K562 (cell line): Measurements from ENCODE around the gene TRIM31. TPM values are rescaled to one million over a fixed set of nuclear protein-coding genes. Genes with fewer than 3 reads are reported as not detected.

Source experiments
- ATAC-seq: fragments of 200-7000 bp; cut with Tn5 transposase; 3 replicates; pipeline ENCODE4 v1.9.1; 2020; ENCODE audit warnings: moderate library complexity
- BruUV-seq: library from RNA; stranded (reverse); fragments of 400-500 nt; replicated peaks from 2 replicates; lab custom pipeline; 2021; lab: Mats Ljungman, UMichigan
- CTCF ChIA-PET: fragments of 300-600 bp; formaldehyde crosslinking; extraction: SDS; loops from one replicate; lab custom pipeline; 2021; ENCODE audit warnings: low intra/inter-chr PET ratio; lab: Yijun Ruan, JAX
- POLR2A ChIA-PET: fragments of 300-600, 350-650 bp; sonication (Branson Sonifier 250); formaldehyde crosslinking; extraction: SDS; loops from one replicate; lab custom pipeline; 2021; ENCODE audit warnings: antibody characterized with exemption, inconsistent platforms; lab: Yijun Ruan, JAX
- DNase-seq, 4 experiments: peaks; one replicate each; pipeline versions ENCODE4 v3.0.0 to v3.0.0-alpha.2; 2011 to 2018; ENCODE audit warnings: low spot score in 3 of 4, mixed read lengths in 3 of 4; ENCODE audit errors: extremely low read depth in 1 of 4
- FAIRE-seq: peaks from 2 replicates; lab custom pipeline; 2011; peaks lifted over from hg19 to GRCh38; lab: Jason Lieb, UNC
- H2AFZ ChIP-seq: 2 replicates; pipeline ENCODE4 v1.6.0; 2011; ENCODE audit warnings: low read depth, low read length, control low read depth, inconsistent platforms
- H3K27ac ChIP-seq: fragments of 200-600 bp; 3 replicates; pipeline ENCODE4 v1.8.0; 2011; ENCODE audit warnings: low read depth, mild to moderate bottlenecking, control low read depth, inconsistent platforms, low read length, moderate library complexity, mixed read lengths; ENCODE audit errors: extremely low read depth
- H3K27me3 ChIP-seq, 2 experiments: fragments of 300-600 bp in 1 of 2; 2 replicates in 1 of 2; 3 replicates in 1 of 2; pipeline versions ENCODE4 v1.6.0 to v1.8.0; 2011; ENCODE audit warnings: inconsistent platforms in 2 of 2, low read length in 2 of 2, mild to moderate bottlenecking in 1 of 2, mixed read lengths in 1 of 2, moderate library complexity in 1 of 2; ENCODE audit not compliant: control insufficient read depth in 2 of 2, insufficient read depth in 2 of 2
- H3K36me3 ChIP-seq: fragments of 300-600 bp; 3 replicates; pipeline ENCODE4 v1.8.0; 2011; ENCODE audit warnings: mild to moderate bottlenecking, low read length, inconsistent platforms; ENCODE audit not compliant: control insufficient read depth, insufficient read depth
- H3K4me1 ChIP-seq, 2 experiments: fragments of 200-600 bp in 1 of 2; replicated peaks in 1 of 2; 2 replicates in 1 of 2; 3 replicates in 1 of 2; pipeline versions ENCODE4 v1.5.1 to v1.8.0; 2011; ENCODE audit warnings: inconsistent platforms in 2 of 2, low read length in 2 of 2, mild to moderate bottlenecking in 1 of 2, mixed read lengths in 1 of 2, moderate library complexity in 1 of 2; ENCODE audit not compliant: control insufficient read depth in 2 of 2, insufficient read depth in 2 of 2
- H3K4me2 ChIP-seq: 2 replicates; pipeline ENCODE4 v1.6.1; 2011; ENCODE audit warnings: low read length, control low read depth, inconsistent platforms, mixed read lengths; ENCODE audit not compliant: insufficient read depth
- H3K4me3 ChIP-seq: fragments of 200-600 bp; sonication (generic), shearing (Covaris generic); 2 replicates; pipeline ENCODE4 v1.5.1; 2016; ENCODE audit warnings: control low read depth, inconsistent platforms
- H3K79me2 ChIP-seq: fragments of 200-600 bp; 3 replicates; pipeline ENCODE4 v1.8.0; 2011; ENCODE audit warnings: low read length, inconsistent platforms; ENCODE audit not compliant: control insufficient read depth, insufficient read depth
- H3K9ac ChIP-seq, 2 experiments: 2 replicates each; pipeline versions ENCODE4 v1.6.0 to v1.6.1; 2011; ENCODE audit warnings: low read depth in 2 of 2, low read length in 2 of 2, control low read depth in 1 of 2, inconsistent platforms in 1 of 2, mild to moderate bottlenecking in 1 of 2, mixed read lengths in 1 of 2; ENCODE audit not compliant: insufficient read depth in 1 of 2
- H3K9me1 ChIP-seq: one replicate; pipeline ENCODE4 v1.6.0; 2011; ENCODE audit warnings: inconsistent platforms, mild to moderate bottlenecking, low read length, moderate library complexity; ENCODE audit not compliant: control insufficient read depth, insufficient read depth
- H3K9me3 ChIP-seq: replicated peaks from 2 replicates; pipeline ENCODE4 v1.5.1; 2011; ENCODE audit warnings: low read depth, low read length, inconsistent platforms; ENCODE audit not compliant: control insufficient read depth, insufficient read depth
- H4K20me1 ChIP-seq: replicated peaks from 2 replicates; pipeline ENCODE4 v1.6.1; 2011; ENCODE audit warnings: low read length, inconsistent platforms, mixed read lengths; ENCODE audit not compliant: control insufficient read depth, insufficient read depth
- ATF1 ChIP-seq, 2 experiments: fragments of 450-650 bp in 1 of 2; IDR thresholded peaks; 2 replicates each; pipeline ENCODE4 v1.6.1; 2016; ENCODE audit warnings: missing compliant biosample characterization in 1 of 2, missing genetic modification characterization in 1 of 2
- BCOR ChIP-seq: fragments of 450-650 bp; IDR thresholded peaks from 2 replicates; pipeline ENCODE4 v1.6.1; 2016
- BRD9 ChIP-seq: fragments of 450-650 bp; IDR thresholded peaks from 2 replicates; pipeline ENCODE4 v1.6.1; 2018; ENCODE audit warnings: low read depth; ENCODE audit not compliant: partially characterized antibody
- DPF2 ChIP-seq: fragments of 450-650 bp; IDR thresholded peaks from 2 replicates; pipeline ENCODE4 v1.6.1; 2016
- EWSR1 ChIP-seq: fragments of 450-650 bp; IDR thresholded peaks from 2 replicates; pipeline ENCODE4 v1.6.1; 2018; ENCODE audit warnings: borderline replicate concordance, mild to moderate bottlenecking, low read depth, moderate library complexity; ENCODE audit not compliant: partially characterized antibody
- FOXA3 ChIP-seq, 2 experiments: fragments of 450-650 bp in 1 of 2; sonication (generic) in 1 of 2; formaldehyde crosslinking; IDR thresholded peaks in 1 of 2; conservative IDR thresholded peaks in 1 of 2; 2 replicates each; pipeline versions ENCODE4 v1.4.0 to v1.8.0; 2020 to 2022; ENCODE audit warnings: mild to moderate bottlenecking in 2 of 2, missing genetic modification reagents in 1 of 2
- GABPB1 ChIP-seq: sonication (generic); formaldehyde crosslinking; IDR thresholded peaks from 2 replicates; pipeline ENCODE4 v1.8.0; 2022; ENCODE audit warnings: mild to moderate bottlenecking, missing genetic modification reagents
- HNRNPL ChIP-seq: fragments of 200-400 bp; formaldehyde crosslinking; IDR thresholded peaks from 2 replicates; pipeline ENCODE4 v1.6.1; 2017; ENCODE audit warnings: low read depth, mild to moderate bottlenecking, low read length
- MTA2 ChIP-seq: fragments of 450-650 bp; IDR thresholded peaks from 2 replicates; pipeline ENCODE4 v1.6.1; 2016; ENCODE audit warnings: low read depth
- MTA3 ChIP-seq: fragments of 450-650 bp; formaldehyde crosslinking; IDR thresholded peaks from 2 replicates; pipeline ENCODE4 v1.6.1; 2017; ENCODE audit warnings: mild to moderate bottlenecking, borderline replicate concordance
- MXD1 ChIP-seq: fragments of 250-450 bp; sonication (Bioruptor Pico); IDR thresholded peaks from 2 replicates; pipeline ENCODE4 v1.8.0; 2021; ENCODE audit warnings: borderline replicate concordance, mild to moderate bottlenecking, moderate library complexity; ENCODE audit not compliant: poor library complexity, severe bottlenecking
- PHF8 ChIP-seq: fragments of 200-600 bp; sonication (generic); IDR thresholded peaks from 2 replicates; pipeline ENCODE4 v1.6.1; 2012; ENCODE audit warnings: mixed run types, mild to moderate bottlenecking, inconsistent platforms, low read length, moderate library complexity, borderline replicate concordance
- PTTG1 ChIP-seq: fragments of 450-650 bp; IDR thresholded peaks from 2 replicates; pipeline ENCODE4 v1.6.1; 2016; ENCODE audit warnings: low read depth, mild to moderate bottlenecking, missing genetic modification characterization, missing compliant biosample characterization
- SMAD4 ChIP-seq: fragments of 250-450 bp; sonication (Bioruptor Pico); conservative IDR thresholded peaks from 2 replicates; pipeline ENCODE4 v1.8.0; 2021; ENCODE audit warnings: inconsistent platforms, mild to moderate bottlenecking, moderate library complexity
- ZNF449 ChIP-seq: fragments of 250-450 bp; sonication (Bioruptor Pico); IDR thresholded peaks from 2 replicates; pipeline ENCODE4 v1.8.0; 2022; ENCODE audit warnings: moderate library complexity, mild to moderate bottlenecking, inconsistent platforms
- ZNF551 ChIP-seq: fragments of 250-450 bp; sonication (Bioruptor Pico); IDR thresholded peaks from 2 replicates; pipeline ENCODE4 v1.5.0; 2021; ENCODE audit warnings: mild to moderate bottlenecking, moderate library complexity
- WGBS: fragments of 100-300 bp; shearing (Covaris generic); methylation state at CpG from one replicate; pipeline ENCODE4 v1.1.6; 2016; ENCODE audit warnings: low coverage, mixed read lengths; ENCODE audit not compliant: insufficient coverage; ENCODE audit errors: missing lambda C conversion rate; 5-methylcytosine and 5-hydroxymethylcytosine counted together
- in situ Hi-C: fragments of 300-500 bp; cut with MboI; formaldehyde crosslinking; loops from 4 replicates; pipeline ENCODE4 v1.15.0; 2018; ENCODE audit warnings: inconsistent platforms, mixed read lengths
- intact Hi-C: fragments of 100-400 bp; cut with micrococcal nuclease; formaldehyde crosslinking; loops from 2 replicates; pipeline ENCODE4 v1.14.2; 2022
- polyA plus RNA-seq, 8 experiments: library from polyadenylated mRNA; depleted of rRNA in 4 of 8; stranded (reverse) in 5 of 8; unstranded in 3 of 8; fragments of >200 nt; fragmentation: Nextera tagmentation in 2 of 8; fragmentation: Illumina TruSeq in 1 of 8; extraction: Ambion mirVana in 2 of 8; extraction: Trizol in 1 of 8; gene quantifications; 2 replicates each; pipeline versions ENCODE4 v1.2.1 to v1.2.3, GENCODE V29; 2011 to 2014; ENCODE audit warnings: inconsistent platforms in 1 of 8, missing spikeins in 1 of 8
- total RNA-seq, 7 experiments: library from RNA; depleted of rRNA in 6 of 7; stranded (reverse); fragments of >200 nt in 6 of 7; fragmentation: Illumina TruSeq in 2 of 7; extraction: Trizol in 2 of 7; gene quantifications; 2 replicates each; pipeline versions ENCODE4 v1.2.1 to v1.2.3, GENCODE V29; 2011 to 2021; ENCODE audit warnings: low replicate concordance in 1 of 7

Gene TRIM31
- total and polyA plus RNA-seq, 9 of the 15 experiments (the other 6 are each of a cell fraction or from before 2014, with no cell fraction given) = not detected

GRCh38 chr6:30091577-30092381, 21.1 kb downstream of the TRIM31 start (continued):
- TF ChIP-seq ZNF449 (CRISPR knock-in tag) (no peak), SMAD4 (CRISPR knock-in tag) (no peak), MTA2 (no peak), MXD1 (CRISPR knock-in tag) (no peak)
- TF ChIP-seq, all 486 proteins: peak for 0

GRCh38 chr6:30087876-30088275, 25.0 kb downstream of the TRIM31 start:
- no peak for DNase-seq
- Histone ChIP-seq H3K9ac (no peak overlapping the region), H3K9me3 (no peaks in the 10 kb centered on the region), H3K4me1 (no peaks in the 10 kb centered on the region; a peak in 1 of 5 replicates), H3K27me3 (peaks cover 15 to 23% of the 10 kb centered on the region in 2 experiments; a peak in 4 of 5 replicates), H3K36me3 (no peaks in the 10 kb centered on the region), H3K27ac (no peak overlapping the region), H3K4me3 (no peak overlapping the region), H3K79me2 (no peaks in the 10 kb centered on the region), H3K4me2 (no peak overlapping the region), H3K9me1 (no peaks in the 10 kb centered on the region), H2AFZ (no peak overlapping the region), H4K20me1 (no peaks in the 10 kb centered on the region)
- intact Hi-C loops = no loop called here
- no peak for TF ChIP-seq FOXA3 (CRISPR knock-in tag; conservative IDR thresholded peaks at IDR 0.05 in 1 of 2, IDR thresholded peaks at IDR 0.05 in 1 of 2)
- no peak for TF ChIP-seq DPF2
- no peak for TF ChIP-seq ZNF551 (CRISPR knock-in tag)
- no peak for TF ChIP-seq BCOR
- TF ChIP-seq PHF8 = no peak
- TF ChIP-seq EWSR1 = no peak
- no peak for TF ChIP-seq PTTG1 (tag)
- no peak for TF ChIP-seq GABPB1
- TF ChIP-seq MTA3 = no peak
- TF ChIP-seq ATF1 (CRISPR knock-in tag; IDR thresholded peaks at IDR 0.05) = no peak
- TF ChIP-seq ATF1 (tag; IDR thresholded peaks at IDR 0.05) = no peak
- TF ChIP-seq HNRNPL = no peak
- TF ChIP-seq BRD9 = no peak
- CTCF ChIA-PET = no interaction called here
- BruUV-seq = no TSS peak
- no peak for ATAC-seq
- POLR2A ChIA-PET = interaction anchor here (0.8 to 1.2 kb wide), 3 partner anchors 9 to 27 kb away, joined by 3 to 4 read pairs (median 3); partner anchors contain the start of genes POLR1H and PPP1R11
- no peak for FAIRE-seq
- WGBS = 5% methylated on average over 5 of the region's 5 CpGs
- in situ Hi-C loops = no loop called here
